ENCODE results near the gene SOCS4.

SOCS4 gene

DNA sequence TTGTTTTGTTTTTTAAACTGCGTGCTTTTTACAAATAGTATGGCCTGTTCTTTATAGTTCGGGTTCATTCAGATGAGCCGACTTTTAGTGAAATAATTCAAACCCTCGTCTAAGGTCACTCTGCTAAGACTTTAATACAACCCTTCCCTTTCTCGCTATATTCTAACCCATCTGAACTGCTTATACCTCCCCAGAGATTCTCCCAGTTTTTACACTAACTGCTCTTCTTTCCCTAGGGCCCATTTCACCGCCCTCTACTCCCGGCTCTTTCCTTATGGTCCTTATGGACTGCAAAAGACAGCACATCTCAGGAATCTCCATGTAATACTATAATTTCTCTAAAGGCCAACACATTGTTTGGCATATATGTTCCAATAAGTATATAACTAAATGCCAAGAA, 26.5 kb downstream of the SOCS4 start:
- Histone ChIP-seq H3K27me3 (ENCODE audit: control insufficient read depth in 3 of 3, insufficient read depth in 3 of 3, low read depth in 1 of 3, low read length in 3 of 3) (no peaks in the 10 kb centered on the region), H4K8ac (ENCODE audit: low read depth, low read length) (no peak overlapping the region), H4K91ac (ENCODE audit: low read depth, low read length, poor library complexity) (no peak overlapping the region), H2BK12ac (ENCODE audit: low read length) (no peak overlapping the region), H3K14ac (ENCODE audit: low read length) (no peak overlapping the region), H2AFZ (ENCODE audit: low read length) (no peak overlapping the region), H2BK15ac (ENCODE audit: low read length) (no peak overlapping the region), H2AK5ac (ENCODE audit: low read depth, low read length) (no peak overlapping the region), H2BK120ac (ENCODE audit: low read depth, low read length) (no peak overlapping the region), H3K18ac (ENCODE audit: low read length) (no peak overlapping the region), H3K79me1 (ENCODE audit: low read depth, low read length) (peaks cover 6% of the 10 kb centered on the region), H3K4me3 (ENCODE audit: low read length in 2 of 2) (peak overlapping the region in 1 of 2 donors; percentile 99), H3K4me2 (ENCODE audit: insufficient read depth, low read length, poor library complexity, severe bottlenecking) (no peak overlapping the region), H3K4me1 (ENCODE audit: control insufficient read depth in 2 of 2, insufficient read depth in 1 of 2, low read depth in 1 of 2, low read length in 2 of 2) (peaks cover 6 to 12% of the 10 kb centered on the region in 2 donors), H3K4ac (ENCODE audit: low read length) (no peak overlapping the region), H3K36me3 (replicated peaks in 1 of 2; ENCODE audit: control insufficient read depth in 2 of 2, insufficient read depth in 2 of 2, low read length in 2 of 2) (peaks cover 6 to 59% of the 10 kb centered on the region in 2 donors), H2BK5ac (ENCODE audit: low read length) (no peak overlapping the region), H3K23ac (ENCODE audit: low read depth, low read length, poor library complexity) (no peak overlapping the region), H3K9ac (ENCODE audit: low read depth, low read length, poor library complexity) (no peak overlapping the region), H3K27ac (replicated peaks; ENCODE audit: low read length) (no peak overlapping the region), H3K9me3 (replicated peaks in 1 of 2; ENCODE audit: control insufficient read depth in 2 of 2, insufficient read depth in 1 of 2, low read depth in 1 of 2, low read length in 2 of 2) (peaks cover 2 to 40% of the 10 kb centered on the region in 2 donors)
- DNase-seq (ENCODE audit: low spot score), result no peak
- no CpG with 5 or more reads among the region's 7 CpGs for WGBS, 2 donors (ENCODE audit: extremely low coverage in 2 of 2, insufficient read length in 2 of 2, insufficient replicate concordance in 1 of 2)

DNA sequence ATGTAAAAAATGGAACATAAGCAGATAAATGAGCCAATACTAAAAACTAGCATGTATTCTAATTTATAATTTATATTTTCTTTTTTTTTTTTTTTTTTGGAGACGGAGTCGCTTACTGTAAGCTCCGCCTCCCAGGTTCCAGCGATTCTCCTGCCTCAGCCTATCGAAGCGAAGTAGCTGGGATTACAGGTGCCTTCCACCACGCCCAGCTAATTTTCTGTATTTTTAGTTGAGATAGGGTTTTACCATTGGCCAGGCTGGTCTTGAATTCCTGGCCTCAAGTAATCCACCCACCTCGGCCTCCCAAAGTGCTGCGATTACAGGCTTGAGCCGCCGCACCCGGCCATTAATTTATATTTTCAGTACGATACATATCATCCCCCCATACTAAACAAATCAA, 27.1 kb downstream of the SOCS4 start:
- Histone ChIP-seq H3K27me3 (ENCODE audit: control insufficient read depth in 3 of 3, insufficient read depth in 3 of 3, low read depth in 1 of 3, low read length in 3 of 3) (no peaks in the 10 kb centered on the region), H3K9ac (ENCODE audit: low read depth, low read length, poor library complexity) (no peak overlapping the region), H2AK5ac (ENCODE audit: low read depth, low read length) (no peak overlapping the region), H3K27ac (replicated peaks; ENCODE audit: low read length) (no peak overlapping the region), H3K4me3 (ENCODE audit: low read length in 2 of 2) (no peak overlapping the region), H3K14ac (ENCODE audit: low read length) (no peak overlapping the region), H2BK15ac (ENCODE audit: low read length) (no peak overlapping the region), H3K79me1 (ENCODE audit: low read depth, low read length) (peaks cover 6% of the 10 kb centered on the region), H2BK5ac (ENCODE audit: low read length) (no peak overlapping the region), H4K91ac (ENCODE audit: low read depth, low read length, poor library complexity) (no peak overlapping the region), H4K8ac (ENCODE audit: low read depth, low read length) (no peak overlapping the region), H3K4me1 (ENCODE audit: control insufficient read depth in 2 of 2, insufficient read depth in 1 of 2, low read depth in 1 of 2, low read length in 2 of 2) (peaks cover 6 to 12% of the 10 kb centered on the region in 2 donors), H3K18ac (ENCODE audit: low read length) (no peak overlapping the region), H2AFZ (ENCODE audit: low read length) (no peak overlapping the region), H3K4ac (ENCODE audit: low read length) (no peak overlapping the region), H3K4me2 (ENCODE audit: insufficient read depth, low read length, poor library complexity, severe bottlenecking) (no peak overlapping the region), H2BK120ac (ENCODE audit: low read depth, low read length) (no peak overlapping the region), H3K36me3 (replicated peaks in 1 of 2; ENCODE audit: control insufficient read depth in 2 of 2, insufficient read depth in 2 of 2, low read length in 2 of 2) (peaks cover 6 to 65% of the 10 kb centered on the region in 2 donors), H3K23ac (ENCODE audit: low read depth, low read length, poor library complexity) (no peak overlapping the region), H2BK12ac (ENCODE audit: low read length) (no peak overlapping the region), H3K9me3 (replicated peaks in 1 of 2; ENCODE audit: control insufficient read depth in 2 of 2, insufficient read depth in 1 of 2, low read depth in 1 of 2, low read length in 2 of 2) (peaks cover 2 to 44% of the 10 kb centered on the region in 2 donors)
- WGBS, 2 donors (ENCODE audit: extremely low coverage in 2 of 2, insufficient read length in 2 of 2, insufficient replicate concordance in 1 of 2), result 100% methylated on average over 1 of the region's 13 CpGs; no CpG with 5 or more reads in 1 of the 2 donors
- DNase-seq (ENCODE audit: low spot score), result no peak

DNA sequence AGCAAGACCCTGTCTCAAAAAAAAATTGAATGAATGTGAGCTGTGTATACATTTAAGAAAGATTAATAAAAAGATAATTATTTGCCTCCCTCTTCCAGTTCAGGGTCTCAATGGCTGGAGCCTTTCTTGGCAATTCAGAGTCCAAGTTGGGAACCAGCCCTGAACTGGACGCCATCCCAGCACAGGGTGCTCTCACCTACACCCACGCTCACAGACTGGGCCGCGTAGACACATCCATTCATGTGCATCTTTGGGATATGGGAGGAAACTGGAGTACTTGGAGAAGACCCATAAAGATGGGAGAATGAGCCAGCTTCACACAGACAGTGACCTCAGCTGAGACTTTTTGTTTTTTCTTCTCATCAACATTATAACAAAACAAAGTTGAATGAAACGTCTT, 30.9 kb downstream of the SOCS4 start:
- DNase-seq (ENCODE audit: low spot score), result no peak

DNA sequence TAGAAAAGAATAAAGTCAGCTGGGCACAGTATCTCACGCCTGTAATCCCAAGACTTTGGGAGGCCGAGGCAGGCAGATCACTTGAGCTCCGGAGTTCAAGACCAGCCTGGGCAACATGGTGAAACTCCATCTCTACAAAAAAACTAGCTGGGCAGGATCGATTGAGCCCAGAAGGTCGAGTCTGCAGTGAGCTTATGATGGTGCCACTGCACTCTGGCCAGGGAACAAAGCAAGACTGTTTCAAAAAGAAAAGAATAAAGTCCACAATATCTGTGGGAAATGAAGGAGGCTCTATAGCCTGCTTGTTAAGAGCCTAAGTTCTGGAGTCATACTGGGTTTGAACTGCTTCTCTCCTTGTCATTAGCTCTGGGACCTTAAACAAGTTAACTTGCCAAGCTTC, 32.3 kb downstream of the SOCS4 start:
- Histone ChIP-seq H3K27me3 (ENCODE audit: control insufficient read depth in 3 of 3, insufficient read depth in 3 of 3, low read depth in 1 of 3, low read length in 3 of 3) (no peaks in the 10 kb centered on the region), H2BK12ac (ENCODE audit: low read length) (no peak overlapping the region), H3K4me3 (ENCODE audit: low read length in 2 of 2) (no peak overlapping the region), H3K4me1 (ENCODE audit: control insufficient read depth in 2 of 2, insufficient read depth in 1 of 2, low read depth in 1 of 2, low read length in 2 of 2) (no peaks in the 10 kb centered on the region), H3K14ac (ENCODE audit: low read length) (no peak overlapping the region), H4K8ac (ENCODE audit: low read depth, low read length) (no peak overlapping the region), H3K4me2 (ENCODE audit: insufficient read depth, low read length, poor library complexity, severe bottlenecking) (no peak overlapping the region), H3K9me3 (replicated peaks in 1 of 2; ENCODE audit: control insufficient read depth in 2 of 2, insufficient read depth in 1 of 2, low read depth in 1 of 2, low read length in 2 of 2) (peaks cover 2 to 48% of the 10 kb centered on the region in 2 donors), H2BK120ac (ENCODE audit: low read depth, low read length) (no peak overlapping the region), H3K9ac (ENCODE audit: low read depth, low read length, poor library complexity) (no peak overlapping the region), H2AFZ (ENCODE audit: low read length) (no peak overlapping the region), H2BK5ac (ENCODE audit: low read length) (no peak overlapping the region), H2AK5ac (ENCODE audit: low read depth, low read length) (no peak overlapping the region), H3K27ac (replicated peaks; ENCODE audit: low read length) (no peak overlapping the region), H3K36me3 (replicated peaks in 1 of 2; ENCODE audit: control insufficient read depth in 2 of 2, insufficient read depth in 2 of 2, low read length in 2 of 2) (peaks cover 20 to 97% of the 10 kb centered on the region in 2 donors), H3K79me1 (ENCODE audit: low read depth, low read length) (peaks cover 5% of the 10 kb centered on the region), H3K18ac (ENCODE audit: low read length) (no peak overlapping the region), H2BK15ac (ENCODE audit: low read length) (no peak overlapping the region), H4K91ac (ENCODE audit: low read depth, low read length, poor library complexity) (no peak overlapping the region), H3K23ac (ENCODE audit: low read depth, low read length, poor library complexity) (no peak overlapping the region), H3K4ac (ENCODE audit: low read length) (no peak overlapping the region)
- no CpG with 5 or more reads among the region's 5 CpGs for WGBS, 2 donors (ENCODE audit: extremely low coverage in 2 of 2, insufficient read length in 2 of 2, insufficient replicate concordance in 1 of 2)
- no peak for DNase-seq (ENCODE audit: low spot score)

More for the DNA sequence above, 30.9 kb downstream of the SOCS4 start:
- Histone ChIP-seq H3K27me3 (ENCODE audit: control insufficient read depth in 3 of 3, insufficient read depth in 3 of 3, low read depth in 1 of 3, low read length in 3 of 3) (no peaks in the 10 kb centered on the region), H3K14ac (ENCODE audit: low read length) (no peak overlapping the region), H4K8ac (ENCODE audit: low read depth, low read length) (no peak overlapping the region), H3K4me3 (ENCODE audit: low read length in 2 of 2) (no peak overlapping the region), H3K4ac (ENCODE audit: low read length) (no peak overlapping the region), H2BK15ac (ENCODE audit: low read length) (no peak overlapping the region), H3K9me3 (replicated peaks in 1 of 2; ENCODE audit: control insufficient read depth in 2 of 2, insufficient read depth in 1 of 2, low read depth in 1 of 2, low read length in 2 of 2) (peaks cover 2 to 53% of the 10 kb centered on the region in 2 donors), H3K27ac (replicated peaks; ENCODE audit: low read length) (no peak overlapping the region), H3K4me2 (ENCODE audit: insufficient read depth, low read length, poor library complexity, severe bottlenecking) (no peak overlapping the region), H4K91ac (ENCODE audit: low read depth, low read length, poor library complexity) (no peak overlapping the region), H3K4me1 (ENCODE audit: control insufficient read depth in 2 of 2, insufficient read depth in 1 of 2, low read depth in 1 of 2, low read length in 2 of 2) (peaks cover 3 to 7% of the 10 kb centered on the region in 2 donors), H2AK5ac (ENCODE audit: low read depth, low read length) (no peak overlapping the region), H3K9ac (ENCODE audit: low read depth, low read length, poor library complexity) (no peak overlapping the region), H3K79me1 (ENCODE audit: low read depth, low read length) (peaks cover 5% of the 10 kb centered on the region), H3K36me3 (replicated peaks in 1 of 2; ENCODE audit: control insufficient read depth in 2 of 2, insufficient read depth in 2 of 2, low read length in 2 of 2) (peaks cover 15 to 97% of the 10 kb centered on the region in 2 donors), H3K18ac (ENCODE audit: low read length) (no peak overlapping the region), H3K23ac (ENCODE audit: low read depth, low read length, poor library complexity) (no peak overlapping the region), H2AFZ (ENCODE audit: low read length) (no peak overlapping the region), H2BK5ac (ENCODE audit: low read length) (no peak overlapping the region), H2BK12ac (ENCODE audit: low read length) (no peak overlapping the region), H2BK120ac (ENCODE audit: low read depth, low read length) (no peak overlapping the region)
- no CpG with 5 or more reads among the region's 5 CpGs for WGBS, 2 donors (ENCODE audit: extremely low coverage in 2 of 2, insufficient read length in 2 of 2, insufficient replicate concordance in 1 of 2)
